Mucosa of descending colon (tissue), 3 donors: ENCODE measurements around the gene RMI2. TPM values are rescaled to one million over a fixed set of nuclear protein-coding genes. Genes with fewer than 3 reads are reported as not detected.

Experiments
- ATAC-seq: fragments of 200-7000 bp; cut with Tn5 transposase; one replicate; pipeline ENCODE4 v1.9.1; 2020; ENCODE audit warnings: mild to moderate bottlenecking, moderate library complexity
- DNase-seq, 3 donors: peaks; one replicate each; pipeline ENCODE4 v3.0.0-alpha.2; 2020
- H3K36me3 ChIP-seq: fragments of 200-600 bp; one replicate; pipeline ENCODE4 v1.8.0; 2021; ENCODE audit warnings: low read depth, mild to moderate bottlenecking
- H3K4me1 ChIP-seq: fragments of 200-600 bp; one replicate; pipeline ENCODE4 v1.8.0; 2021; ENCODE audit warnings: low read depth, mild to moderate bottlenecking
- H3K4me3 ChIP-seq: fragments of 200-600 bp; one replicate; pipeline ENCODE4 v1.8.0; 2021; ENCODE audit warnings: mild to moderate bottlenecking
- H3K9me3 ChIP-seq: fragments of 200-600 bp; one replicate; pipeline ENCODE4 v1.8.0; 2021; ENCODE audit warnings: mild to moderate bottlenecking
- CTCF ChIP-seq: fragments of 200-600 bp; IDR thresholded peaks from one replicate; pipeline ENCODE4 v1.8.0; 2022; ENCODE audit warnings: antibody characterized with exemption, mild to moderate bottlenecking
- intact Hi-C, 2 donors: fragments of 100-400 bp; cut with DNase I in 1 of 2; cut with micrococcal nuclease in 1 of 2; formaldehyde crosslinking; loops; one replicate each; pipeline versions ENCODE4 v1.11.0 to v1.11.1; 2022; cut with DNase I, micrococcal nuclease
- total RNA-seq, 3 donors: library from RNA; stranded (reverse); fragmentation: NEBNext Ultra II Directional in 2 of 3; extraction: Animal tissue kit (Norgen Biotek cat#: 25700) in 2 of 3; gene quantifications; one replicate each; pipeline versions ENCODE4 v1.2.1 to v1.2.4, GENCODE V29; 2021 to 2023
- donor health status: DM: no; HTN: no; CAD: no; lungs with moderate emphysema.
- donor health status: DM: no; HTN: no; CAD: no.
- donor health status: DM: no; HTN: yes; CAD: no.

The RMI2 gene
- total RNA-seq, 3 donors from 2014 or later = 2.1 to 12.1 (median 7.0) TPM

- DNase-seq = peak in 1 of 3 donors; percentile 80
- TF ChIP-seq CTCF = no peak
- intact Hi-C loops = no loop called here
- H3K4me3 ChIP-seq = no peak overlapping the region
- peaks cover 12% of the 10 kb centered on the region for H3K4me1 ChIP-seq
- peak; percentile 45 for ATAC-seq
- H3K9me3 ChIP-seq = no peaks in the 10 kb centered on the region
- no peaks in the 10 kb centered on the region for H3K36me3 ChIP-seq
These were observed 36.6 kb upstream of the RMI2 start for GRCh38 chr16:11308493-11309283.

- peak; percentile 37 for ATAC-seq
- intact Hi-C loops = no loop called here
- H3K4me3 ChIP-seq = no peak overlapping the region
- H3K9me3 ChIP-seq = no peaks in the 10 kb centered on the region
- TF ChIP-seq CTCF = no peak
- peak in 1 of 3 donors; percentile 43 for DNase-seq
- no peaks in the 10 kb centered on the region for H3K36me3 ChIP-seq
- peaks cover 12% of the 10 kb centered on the region for H3K4me1 ChIP-seq
These were observed 35.2 kb upstream of the RMI2 start for GRCh38 chr16:11309895-11310633.

- no peak for TF ChIP-seq CTCF
- H3K4me3 ChIP-seq = no peak overlapping the region
- no peaks in the 10 kb centered on the region for H3K36me3 ChIP-seq
- H3K4me1 ChIP-seq = peaks cover 12% of the 10 kb centered on the region
- DNase-seq (peak in 1 of 3 donors; percentile 5), ATAC-seq (no peak)
- intact Hi-C loops = no loop called here
- no peaks in the 10 kb centered on the region for H3K9me3 ChIP-seq
These were observed 34.7 kb upstream of the RMI2 start for GRCh38 chr16:11310634-11310977.

GRCh38 chr16:11310997-11311561, 34.2 kb upstream of the RMI2 start:
- peak; percentile 12 for ATAC-seq

More at GRCh38 chr16:11310997-11311561, 34.2 kb upstream of the RMI2 start:
- peak in 1 of 3 donors; percentile 39 for DNase-seq
- Histone ChIP-seq H3K36me3 (no peaks in the 10 kb centered on the region), H3K4me3 (no peak overlapping the region), H3K9me3 (no peaks in the 10 kb centered on the region), H3K4me1 (peaks cover 12% of the 10 kb centered on the region)
- intact Hi-C loops = no loop called here
- TF ChIP-seq CTCF = no peak
